ENCODE measurements around the gene OR8K3.

Gene OR8K3

DNA sequence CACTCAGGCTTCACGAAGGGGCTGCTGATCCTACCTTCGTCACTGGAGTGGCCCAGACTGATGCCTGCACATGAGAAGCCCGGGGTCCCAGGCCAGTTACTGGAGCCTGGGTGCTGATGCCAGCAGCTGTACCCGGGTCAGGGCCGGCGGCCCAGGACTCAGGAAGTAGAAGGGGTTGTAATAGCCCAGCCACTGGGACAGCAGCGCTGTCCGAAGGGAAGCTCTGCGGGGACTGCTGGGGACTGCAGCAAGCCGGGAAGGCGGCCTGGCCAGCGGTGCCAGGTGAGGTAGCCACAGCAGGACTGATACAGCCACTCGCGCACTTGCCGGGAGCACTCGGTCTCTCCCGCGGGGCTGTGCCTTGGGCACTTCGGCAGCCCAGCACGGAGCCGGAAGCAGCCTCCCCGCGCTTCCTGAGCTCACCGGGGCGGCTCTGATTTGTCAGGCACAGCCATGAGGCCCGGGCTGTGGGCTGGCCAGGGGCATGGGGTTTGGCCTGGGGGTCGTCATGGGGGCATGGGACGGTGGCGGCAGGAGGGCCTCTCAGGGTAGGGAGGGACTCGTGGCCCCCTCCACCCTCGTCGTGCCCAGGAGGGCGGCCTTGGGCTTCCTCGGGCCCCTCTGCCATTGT, 17.0 kb downstream of the OR8K3 start:
- Histone ChIP-seq H3K36me3 (no peaks in the 10 kb centered on the region), H3K9me3 (no peaks in the 10 kb centered on the region), H3K27ac (no peak overlapping the region), H3K27me3 (no peaks in the 10 kb centered on the region), H3K4me3 (ENCODE audit: low read depth in 1 of 2, low read length in 1 of 2) (no peak overlapping the region), H3K4me1 (ENCODE audit: control insufficient read depth in 1 of 2, insufficient read depth in 1 of 2, low read depth in 1 of 2, low read length in 1 of 2) (no peaks in the 10 kb centered on the region)
- TF ChIP-seq, protein P1, sequence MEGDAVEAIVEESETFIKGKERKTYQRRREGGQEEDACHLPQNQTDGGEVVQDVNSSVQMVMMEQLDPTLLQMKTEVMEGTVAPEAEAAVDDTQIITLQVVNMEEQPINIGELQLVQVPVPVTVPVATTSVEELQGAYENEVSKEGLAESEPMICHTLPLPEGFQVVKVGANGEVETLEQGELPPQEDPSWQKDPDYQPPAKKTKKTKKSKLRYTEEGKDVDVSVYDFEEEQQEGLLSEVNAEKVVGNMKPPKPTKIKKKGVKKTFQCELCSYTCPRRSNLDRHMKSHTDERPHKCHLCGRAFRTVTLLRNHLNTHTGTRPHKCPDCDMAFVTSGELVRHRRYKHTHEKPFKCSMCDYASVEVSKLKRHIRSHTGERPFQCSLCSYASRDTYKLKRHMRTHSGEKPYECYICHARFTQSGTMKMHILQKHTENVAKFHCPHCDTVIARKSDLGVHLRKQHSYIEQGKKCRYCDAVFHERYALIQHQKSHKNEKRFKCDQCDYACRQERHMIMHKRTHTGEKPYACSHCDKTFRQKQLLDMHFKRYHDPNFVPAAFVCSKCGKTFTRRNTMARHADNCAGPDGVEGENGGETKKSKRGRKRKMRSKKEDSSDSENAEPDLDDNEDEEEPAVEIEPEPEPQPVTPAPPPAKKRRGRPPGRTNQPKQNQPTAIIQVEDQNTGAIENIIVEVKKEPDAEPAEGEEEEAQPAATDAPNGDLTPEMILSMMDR (IDR thresholded peaks at IDR 0.05), result no peak

DNA sequence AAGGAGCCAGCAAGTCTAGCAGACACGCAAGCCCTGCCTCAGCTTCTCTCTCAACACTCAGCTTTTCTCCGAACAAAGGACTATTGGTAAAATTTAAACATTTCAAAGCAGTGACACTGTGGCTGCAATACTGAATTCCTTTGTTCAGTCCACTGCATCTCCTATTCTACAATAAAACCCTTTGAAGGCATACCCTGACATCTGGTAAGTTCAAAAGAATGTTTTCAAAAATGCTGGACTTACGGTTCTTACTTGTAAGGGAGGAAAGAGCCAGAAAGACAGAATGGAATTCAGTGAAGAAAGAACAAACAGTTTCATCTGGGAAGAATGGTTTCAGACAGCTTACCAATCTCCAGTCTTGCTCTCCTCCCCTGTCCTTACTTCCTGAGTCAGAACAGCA, 18.2 kb downstream of the OR8K3 start:
- no peaks in the 10 kb centered on the region for H3K9me3 ChIP-seq
- TF ChIP-seq, protein P1 (IDR thresholded peaks at IDR 0.05), result no peak
- no peaks in the 10 kb centered on the region for H3K36me3 ChIP-seq
- no peak overlapping the region for H3K4me3 ChIP-seq (ENCODE audit: low read depth in 1 of 2, low read length in 1 of 2)
- H3K4me1 ChIP-seq (ENCODE audit: control insufficient read depth in 1 of 2, insufficient read depth in 1 of 2, low read depth in 1 of 2, low read length in 1 of 2), result no peaks in the 10 kb centered on the region
- H3K27ac ChIP-seq, result no peak overlapping the region
- H3K27me3 ChIP-seq, result no peaks in the 10 kb centered on the region

DNA sequence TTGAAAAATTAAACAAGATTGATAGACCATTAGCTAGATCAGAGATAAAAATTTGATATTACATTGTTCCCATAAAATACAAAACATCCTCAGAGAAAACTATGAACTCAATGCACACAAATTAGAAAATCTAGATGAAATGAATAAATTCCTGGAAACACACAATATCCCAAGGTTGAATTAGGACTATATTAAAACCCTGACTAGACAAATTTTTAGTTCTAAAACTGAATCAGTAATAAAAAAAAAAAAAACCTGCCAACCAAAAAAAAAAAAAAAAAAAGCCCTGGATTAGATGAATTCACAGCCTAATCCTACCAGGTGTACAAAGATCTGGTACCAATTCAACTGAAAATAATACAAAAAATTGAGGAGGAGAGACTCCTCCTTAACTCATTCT, 25.3 kb downstream of the OR8K3 start:
- no peaks in the 10 kb centered on the region for H3K9me3 ChIP-seq
- H3K4me3 ChIP-seq (ENCODE audit: low read depth in 1 of 2, low read length in 1 of 2), result no peak overlapping the region
- no peaks in the 10 kb centered on the region for H3K27me3 ChIP-seq
- no peak overlapping the region for H3K27ac ChIP-seq
- no peaks in the 10 kb centered on the region for H3K4me1 ChIP-seq (ENCODE audit: control insufficient read depth in 1 of 2, insufficient read depth in 1 of 2, low read depth in 1 of 2, low read length in 1 of 2)
- H3K36me3 ChIP-seq, result no peaks in the 10 kb centered on the region
- TF ChIP-seq, protein P1 (IDR thresholded peaks at IDR 0.05), result no peak

DNA sequence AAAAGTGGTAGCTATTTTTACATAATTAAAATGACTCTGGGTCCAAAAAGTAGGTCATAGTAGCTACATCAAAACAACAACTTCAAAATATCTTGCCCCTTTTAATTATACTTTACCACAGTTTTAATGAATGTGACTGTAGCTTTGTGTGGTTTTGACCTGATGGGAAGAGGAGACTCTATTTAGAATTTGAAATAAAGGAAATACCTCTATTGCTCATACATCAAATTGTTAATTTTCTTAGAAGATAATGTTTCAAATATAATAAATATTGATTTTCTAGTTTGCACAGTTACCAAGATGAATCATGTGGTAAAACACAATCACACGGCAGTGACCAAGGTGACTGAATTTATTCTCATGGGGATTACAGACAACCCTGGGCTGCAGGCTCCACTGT, 30.8 kb downstream of the OR8K3 start, which contains the start of gene OR8K1:
TSS of gene OR8K1 (plus strand) at position 301 of the 400 bp plus-strand sequence. CDS start at position 301, 0 bp downstream.
- TF ChIP-seq, protein P1 (IDR thresholded peaks at IDR 0.05), result no peak
- H3K4me1 ChIP-seq (ENCODE audit: control insufficient read depth in 1 of 2, insufficient read depth in 1 of 2, low read depth in 1 of 2, low read length in 1 of 2), result no peaks in the 10 kb centered on the region
- no peaks in the 10 kb centered on the region for H3K9me3 ChIP-seq
- no peak within 1 kb of the TSS for H3K4me3 ChIP-seq (ENCODE audit: low read depth in 1 of 2, low read length in 1 of 2)
- no peaks in the 10 kb centered on the region for H3K36me3 ChIP-seq
- H3K27ac ChIP-seq, result no peak within 1 kb of the TSS
- no peaks in the 10 kb centered on the region for H3K27me3 ChIP-seq

DNA sequence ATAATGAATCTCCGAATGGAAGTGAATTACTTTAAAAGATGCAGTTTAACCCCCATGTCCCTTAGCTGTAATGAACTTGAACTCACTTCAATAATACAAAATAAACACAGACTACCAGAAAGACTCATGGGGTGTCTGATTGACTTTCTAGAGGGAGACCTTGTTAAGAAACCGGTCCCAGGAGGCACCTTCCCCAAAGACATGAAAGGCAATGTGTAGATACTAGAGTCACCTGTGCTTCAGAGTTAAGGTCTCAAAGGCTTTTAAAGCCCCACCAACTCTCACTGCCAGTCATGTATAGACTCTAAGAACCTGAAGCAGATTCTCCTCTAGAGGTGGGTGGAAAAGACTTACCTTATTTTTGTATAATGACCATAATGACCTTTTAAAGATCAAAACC, 39.0 kb downstream of the OR8K3 start, which contains the start of gene OR8J1:
TSS of gene OR8J1 (plus strand) at position 301 of the 400 bp plus-strand sequence. CDS start 5,956 bp downstream, outside the sequence.
- H3K27me3 ChIP-seq, result no peaks in the 10 kb centered on the region
- H3K36me3 ChIP-seq, result no peaks in the 10 kb centered on the region
- H3K9me3 ChIP-seq, result no peaks in the 10 kb centered on the region
- no peak within 1 kb of the TSS for H3K4me3 ChIP-seq (ENCODE audit: low read depth in 1 of 2, low read length in 1 of 2)
- no peaks in the 10 kb centered on the region for H3K4me1 ChIP-seq (ENCODE audit: control insufficient read depth in 1 of 2, insufficient read depth in 1 of 2, low read depth in 1 of 2, low read length in 1 of 2)
- H3K27ac ChIP-seq, result no peak within 1 kb of the TSS
- TF ChIP-seq, protein P1 (IDR thresholded peaks at IDR 0.05), result no peak

Data from neutrophil (primary cell).